Fibroblast of villous mesenchyme (primary cell): ENCODE measurements around the gene WNT7B. TPM values are rescaled to one million over a fixed set of nuclear protein-coding genes. Genes with fewer than 3 reads are reported as not detected.

Experiments used
- DNase-seq: peaks from one replicate; pipeline ENCODE4 v3.0.0-alpha.2; 2010; ENCODE audit warnings: low read depth
- H3K4me3 ChIP-seq: 2 replicates; pipeline ENCODE4 v1.5.1; 2011; ENCODE audit warnings: low read depth, mild to moderate bottlenecking, low read length
- total RNA-seq: library from RNA; depleted of rRNA; stranded (reverse); fragments of >200 nt; gene quantifications from 2 replicates; pipeline ENCODE4 v1.2.3, GENCODE V29; 2012
- TF ChIP-seq, protein P1 (sequence below): IDR thresholded peaks from 2 replicates; pipeline ENCODE4 v1.5.1; 2012; ENCODE audit warnings: low read depth, mild to moderate bottlenecking, low read length; ENCODE audit not compliant: insufficient read depth

The WNT7B gene
- total RNA-seq, 1 donor, result under 0.01 TPM

DNA sequence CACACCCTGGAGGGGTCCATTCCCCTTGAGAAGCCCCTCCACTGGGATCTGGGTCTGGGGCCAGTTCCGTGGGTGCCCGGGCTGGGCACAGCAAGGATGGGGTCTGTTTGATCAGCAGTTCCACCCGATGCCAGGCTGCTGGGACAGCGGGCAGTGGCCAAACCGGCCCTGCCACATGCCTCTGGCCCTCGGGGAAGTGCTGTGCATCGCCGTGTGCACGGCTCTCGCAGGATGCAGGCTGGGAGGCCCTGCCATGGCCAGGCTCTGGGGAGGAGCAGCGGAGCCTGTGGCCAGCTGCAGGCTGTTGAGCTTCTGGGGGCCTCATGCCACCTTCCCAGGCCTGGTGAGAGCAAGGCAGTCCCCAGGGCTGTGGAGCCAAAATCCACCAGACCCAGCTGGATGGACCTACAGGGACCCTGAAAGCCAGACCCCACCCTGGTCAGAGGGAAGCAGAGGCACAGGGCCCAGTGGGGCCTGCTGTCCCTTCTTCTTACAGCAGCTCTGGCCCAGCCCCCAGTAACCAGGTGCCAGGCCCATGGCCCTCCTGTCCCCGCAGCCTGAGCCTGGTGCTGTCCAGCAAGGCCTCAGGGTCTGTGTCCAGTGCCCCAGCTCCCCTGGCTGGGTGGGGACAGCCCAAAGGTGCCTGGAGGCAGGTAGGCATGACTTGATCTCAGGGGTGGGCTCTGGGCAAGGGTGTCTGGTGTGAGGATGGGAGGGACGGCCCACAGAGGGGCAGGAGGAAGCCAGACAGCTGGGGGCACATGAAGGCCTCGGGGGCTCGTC, 57.3 kb downstream of the WNT7B start:
- TF ChIP-seq, protein P1, sequence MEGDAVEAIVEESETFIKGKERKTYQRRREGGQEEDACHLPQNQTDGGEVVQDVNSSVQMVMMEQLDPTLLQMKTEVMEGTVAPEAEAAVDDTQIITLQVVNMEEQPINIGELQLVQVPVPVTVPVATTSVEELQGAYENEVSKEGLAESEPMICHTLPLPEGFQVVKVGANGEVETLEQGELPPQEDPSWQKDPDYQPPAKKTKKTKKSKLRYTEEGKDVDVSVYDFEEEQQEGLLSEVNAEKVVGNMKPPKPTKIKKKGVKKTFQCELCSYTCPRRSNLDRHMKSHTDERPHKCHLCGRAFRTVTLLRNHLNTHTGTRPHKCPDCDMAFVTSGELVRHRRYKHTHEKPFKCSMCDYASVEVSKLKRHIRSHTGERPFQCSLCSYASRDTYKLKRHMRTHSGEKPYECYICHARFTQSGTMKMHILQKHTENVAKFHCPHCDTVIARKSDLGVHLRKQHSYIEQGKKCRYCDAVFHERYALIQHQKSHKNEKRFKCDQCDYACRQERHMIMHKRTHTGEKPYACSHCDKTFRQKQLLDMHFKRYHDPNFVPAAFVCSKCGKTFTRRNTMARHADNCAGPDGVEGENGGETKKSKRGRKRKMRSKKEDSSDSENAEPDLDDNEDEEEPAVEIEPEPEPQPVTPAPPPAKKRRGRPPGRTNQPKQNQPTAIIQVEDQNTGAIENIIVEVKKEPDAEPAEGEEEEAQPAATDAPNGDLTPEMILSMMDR, result no peak
- DNase-seq, result no peak
- H3K4me3 ChIP-seq, result no peak overlapping the region

DNA sequence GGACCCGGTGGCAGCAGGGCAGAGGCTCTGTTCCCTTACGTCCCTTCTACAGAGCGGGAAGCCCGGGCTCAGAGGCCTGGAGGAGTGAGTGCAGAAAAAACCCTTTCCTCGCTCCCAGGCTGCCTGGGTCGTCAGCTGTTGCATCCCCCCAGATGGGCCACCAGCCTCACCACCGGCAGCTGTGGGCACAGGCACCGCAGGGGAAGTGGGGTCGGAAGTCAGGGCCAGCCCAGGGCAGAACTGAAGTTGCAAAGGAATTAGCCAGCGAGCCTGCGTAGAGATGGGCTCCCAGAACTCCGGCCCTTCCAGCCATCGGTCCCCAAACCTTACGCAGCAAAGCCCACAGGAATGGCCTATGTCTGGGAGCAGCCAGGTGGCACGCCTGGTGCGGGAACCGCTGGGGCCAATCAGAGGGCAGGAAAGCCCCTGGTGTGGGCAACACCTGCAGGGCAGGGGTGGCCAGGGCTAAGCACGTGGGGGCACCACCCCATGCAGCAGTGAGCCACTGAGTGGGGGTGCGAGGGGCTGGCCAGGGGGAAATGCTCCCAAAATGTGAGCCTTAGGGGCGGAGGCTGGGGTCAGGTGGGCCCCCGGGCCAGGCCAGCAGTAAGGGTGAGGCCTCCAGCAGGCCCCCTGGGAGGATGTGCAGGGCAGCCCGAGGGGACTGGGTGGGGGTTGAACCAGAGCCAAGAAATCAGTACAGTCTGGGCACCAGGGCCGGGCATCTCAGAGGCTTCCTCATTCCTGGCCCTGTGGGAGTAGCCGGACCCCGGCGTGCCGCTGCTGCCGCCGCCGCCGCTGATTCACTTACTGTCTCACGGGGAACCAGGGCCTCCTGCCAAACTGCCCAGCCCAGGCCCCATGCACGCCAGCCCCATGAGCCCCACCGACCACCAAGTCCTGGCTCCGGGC, 58.2 kb downstream of the WNT7B start:
- no peak overlapping the region for H3K4me3 ChIP-seq
- TF ChIP-seq, protein P1, result no peak
- no peak for DNase-seq

DNA sequence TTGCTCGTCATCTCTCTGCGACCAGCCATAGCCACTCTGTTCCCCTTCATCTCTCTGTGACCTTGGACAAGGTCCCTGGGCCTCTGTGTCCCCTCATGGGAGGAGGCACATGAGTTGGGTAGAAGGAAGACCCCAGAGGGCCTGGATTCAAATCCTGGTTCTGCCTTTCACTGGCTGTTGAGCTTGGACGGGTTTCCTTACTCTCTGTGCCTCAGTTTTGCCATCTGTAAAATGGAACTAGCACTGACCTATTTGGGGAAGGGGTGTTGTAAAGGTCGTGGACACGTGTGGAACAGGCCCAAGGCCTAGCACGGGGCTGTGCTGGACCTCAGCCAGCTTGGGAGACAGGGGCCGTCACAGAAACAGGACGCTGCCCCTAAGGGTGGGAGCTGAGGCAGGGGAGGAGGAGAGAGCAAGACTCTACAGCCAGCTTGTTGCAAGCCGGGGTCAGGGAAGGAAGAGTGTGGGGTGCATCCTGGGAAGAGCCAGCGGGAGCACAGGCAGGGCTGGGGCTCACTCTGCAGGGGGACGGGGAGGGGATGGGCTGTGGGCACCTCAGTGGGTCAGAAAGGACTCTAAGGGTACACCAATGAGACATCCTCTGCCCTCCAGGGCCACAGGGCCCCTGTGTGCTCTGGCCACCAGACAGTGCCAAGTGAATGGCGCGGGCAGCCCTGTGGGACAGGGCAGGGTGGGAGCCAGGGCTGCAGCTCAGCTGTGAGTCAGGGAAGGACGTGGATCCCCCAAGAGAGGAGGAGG, 59.1 kb downstream of the WNT7B start:
- TF ChIP-seq, protein P1, result no peak
- no peak for DNase-seq
- H3K4me3 ChIP-seq, result no peak overlapping the region

DNA sequence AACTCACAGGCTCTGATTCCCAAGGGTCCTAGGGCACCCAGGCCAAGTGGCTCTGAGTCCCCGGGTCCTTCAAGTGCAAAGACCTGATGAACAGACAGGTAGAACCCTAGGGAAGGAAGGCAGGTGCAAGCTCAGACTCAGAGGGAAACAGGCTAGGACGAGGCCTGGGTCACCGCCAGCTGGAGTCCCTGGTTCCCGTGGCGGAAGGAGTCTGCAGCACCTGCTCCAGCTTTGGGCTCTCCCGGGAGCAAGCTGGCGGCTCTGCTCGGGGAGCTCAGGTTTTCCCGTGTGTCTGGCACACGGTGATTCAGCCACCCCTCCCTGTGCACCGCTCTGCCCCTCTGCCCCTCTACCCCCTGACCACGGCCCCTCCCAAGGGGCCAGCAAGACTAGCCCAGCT, 59.8 kb downstream of the WNT7B start:
- no peak overlapping the region for H3K4me3 ChIP-seq
- TF ChIP-seq, protein P1, result no peak
- no peak for DNase-seq

DNA sequence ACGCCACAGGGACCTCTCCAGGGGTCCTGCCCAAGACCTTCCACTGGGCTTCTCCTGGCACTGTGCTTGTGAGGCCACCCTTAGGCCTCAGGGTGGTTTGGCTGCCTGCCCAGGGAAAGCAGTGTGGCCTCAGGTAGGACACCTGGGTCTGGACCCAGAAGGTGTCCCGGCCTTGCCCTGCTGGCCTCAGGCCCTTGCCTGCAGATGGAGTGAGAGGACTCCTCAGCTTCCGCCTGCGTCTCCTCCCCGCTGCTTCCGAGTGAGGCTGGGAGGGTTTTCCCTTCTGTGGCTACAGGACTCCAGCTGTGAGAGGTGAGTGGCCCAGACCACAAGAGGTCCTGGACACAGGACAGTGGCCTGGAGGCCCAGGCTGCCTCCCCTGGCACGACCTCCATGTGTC, 60.4 kb downstream of the WNT7B start:
- TF ChIP-seq, protein P1, result no peak
- DNase-seq, result no peak
- H3K4me3 ChIP-seq, result no peak overlapping the region

DNA sequence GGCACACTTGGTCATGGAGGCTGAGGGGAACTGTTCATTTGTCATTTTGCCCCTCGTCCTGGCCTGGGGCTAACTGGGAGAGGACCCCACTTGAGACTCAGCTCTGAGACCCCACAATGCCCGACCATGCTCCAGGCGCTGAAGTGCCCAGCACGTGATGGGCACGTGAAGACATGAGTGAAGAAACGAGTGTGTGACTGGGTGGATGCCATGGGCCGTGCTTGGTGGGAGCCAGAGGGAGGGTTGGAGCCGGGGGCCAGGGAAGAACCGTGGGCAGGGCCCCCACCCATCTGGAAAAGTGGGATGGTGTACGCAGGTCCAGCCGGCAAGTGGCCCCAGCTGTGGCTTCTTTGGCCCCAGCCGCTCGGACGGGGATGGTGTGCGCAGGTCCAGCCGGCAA, 61.1 kb downstream of the WNT7B start:
- TF ChIP-seq, protein P1, result no peak
- no peak overlapping the region for H3K4me3 ChIP-seq
- DNase-seq, result no peak
